ENCODE measurements around the gene RHEB. TPM values are rescaled to one million over a fixed set of nuclear protein-coding genes. Genes with fewer than 3 reads are reported as not detected.

Gene RHEB
- total and polyA plus RNA-seq, 2 of the 4 experiments (the other 2 are of a cell fraction): 19.7 to 67.2 TPM

DNA sequence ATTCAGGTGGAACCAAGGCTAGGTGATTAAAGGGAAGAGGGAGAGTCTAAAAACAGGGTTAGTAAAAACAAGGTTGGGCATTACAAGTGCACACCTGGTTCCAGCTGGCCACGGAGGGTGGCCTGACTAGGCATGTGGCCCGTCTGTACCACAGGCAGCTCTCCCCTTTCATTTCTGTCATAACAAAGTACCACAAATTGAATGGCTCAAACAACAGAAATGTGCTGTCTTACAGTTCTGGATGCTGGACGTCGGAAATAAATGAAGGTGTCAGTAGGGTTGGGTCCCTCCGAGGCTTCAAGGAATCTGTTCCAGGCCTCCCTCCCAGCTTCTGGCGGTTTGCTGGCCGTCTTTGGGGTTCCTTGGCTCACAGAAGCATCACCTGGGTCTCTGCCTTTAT is 96.5 kb downstream of the RHEB start:
- Histone ChIP-seq H4K5ac (ENCODE audit: low read depth, low read length) (no peak overlapping the region), H4K20me1 (ENCODE audit: insufficient read depth, low read length) (peaks cover 5% of the 10 kb centered on the region; the same call in 1 of the 2 replicates), H3K4ac (ENCODE audit: low read depth, low read length) (no peak overlapping the region), H2AK9ac (replicated peaks; ENCODE audit: low read depth, low read length, poor library complexity) (no peak overlapping the region), H2BK15ac (ENCODE audit: low read depth, low read length) (no peak overlapping the region), H3K14ac (replicated peaks; ENCODE audit: low read depth, low read length) (no peak overlapping the region), H3K9me3 (ENCODE audit: control insufficient read depth, insufficient read depth, low read length) (peaks cover 22% of the 10 kb centered on the region), H3K4me2 (ENCODE audit: low read depth, low read length) (no peak overlapping the region), H3K23ac (ENCODE audit: low read depth, low read length) (no peak overlapping the region), H2AFZ (replicated peaks; ENCODE audit: low read length, poor library complexity) (no peak overlapping the region), H2BK5ac (ENCODE audit: low read depth, low read length, poor library complexity, severe bottlenecking) (no peak overlapping the region), H3K4me3 (ENCODE audit: insufficient read depth, low read depth, low read length) (no peak overlapping the region), H3K79me1 (ENCODE audit: low read depth in 1 of 2, low read length in 2 of 2) (no peaks in the 10 kb centered on the region; a peak in 1 of 4 replicates), H2BK120ac (ENCODE audit: low read depth, low read length) (no peak overlapping the region), H4K8ac (ENCODE audit: low read depth in 2 of 2, low read length in 2 of 2) (no peak overlapping the region), H2BK20ac (ENCODE audit: low read depth, low read length) (no peak overlapping the region), H3K9ac (ENCODE audit: low read depth, low read length) (no peak overlapping the region), H3K4me1 (ENCODE audit: control insufficient read depth, insufficient read depth, low read length) (peaks cover 20% of the 10 kb centered on the region), H3K56ac (ENCODE audit: extremely low read depth, insufficient read depth, low read length) (no peak overlapping the region), H3K18ac (ENCODE audit: low read depth, low read length) (no peak overlapping the region), H3K36me3 (ENCODE audit: control insufficient read depth, insufficient read depth, low read length) (no peaks in the 10 kb centered on the region), H2AK5ac (ENCODE audit: low read depth, low read length) (no peak overlapping the region), H3K27me3 (ENCODE audit: control insufficient read depth, insufficient read depth, low read length) (peaks cover 2% of the 10 kb centered on the region; the same call in 1 of the 2 replicates), H3K9me1 (ENCODE audit: insufficient read depth, low read length) (peaks cover 6% of the 10 kb centered on the region), H4K91ac (ENCODE audit: insufficient read depth, low read depth, low read length) (no peak overlapping the region; the same call in 1 of the 2 replicates), H3K27ac (ENCODE audit: insufficient read depth, low read length) (no peak overlapping the region)
- CTCF ChIA-PET: no interaction called here
- WGBS, 2 experiments (ENCODE audit: extremely low coverage in 2 of 2, insufficient read length in 1 of 2): 60% methylated on average over 1 of the region's 7 CpGs; no CpG with 5 or more reads in 1 of the 2 experiments
- intact Hi-C loops (cut with micrococcal nuclease) (no loop called here), dilution Hi-C loops (cut with HindIII; ENCODE audit: low sequenced_read_pairs, unreplicated experiment) (no loop called here), in situ Hi-C loops (cut with MboI; ENCODE audit: low sequenced_read_pairs) (no loop called here)
- DNase-seq: no peak
- POLR2A ChIA-PET (ENCODE audit: unreplicated experiment): no interaction called here
- BruUV-seq (replicated peaks): no TSS peak
- TF ChIP-seq, protein P1, sequence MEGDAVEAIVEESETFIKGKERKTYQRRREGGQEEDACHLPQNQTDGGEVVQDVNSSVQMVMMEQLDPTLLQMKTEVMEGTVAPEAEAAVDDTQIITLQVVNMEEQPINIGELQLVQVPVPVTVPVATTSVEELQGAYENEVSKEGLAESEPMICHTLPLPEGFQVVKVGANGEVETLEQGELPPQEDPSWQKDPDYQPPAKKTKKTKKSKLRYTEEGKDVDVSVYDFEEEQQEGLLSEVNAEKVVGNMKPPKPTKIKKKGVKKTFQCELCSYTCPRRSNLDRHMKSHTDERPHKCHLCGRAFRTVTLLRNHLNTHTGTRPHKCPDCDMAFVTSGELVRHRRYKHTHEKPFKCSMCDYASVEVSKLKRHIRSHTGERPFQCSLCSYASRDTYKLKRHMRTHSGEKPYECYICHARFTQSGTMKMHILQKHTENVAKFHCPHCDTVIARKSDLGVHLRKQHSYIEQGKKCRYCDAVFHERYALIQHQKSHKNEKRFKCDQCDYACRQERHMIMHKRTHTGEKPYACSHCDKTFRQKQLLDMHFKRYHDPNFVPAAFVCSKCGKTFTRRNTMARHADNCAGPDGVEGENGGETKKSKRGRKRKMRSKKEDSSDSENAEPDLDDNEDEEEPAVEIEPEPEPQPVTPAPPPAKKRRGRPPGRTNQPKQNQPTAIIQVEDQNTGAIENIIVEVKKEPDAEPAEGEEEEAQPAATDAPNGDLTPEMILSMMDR (conservative IDR thresholded peaks at IDR 0.05; ENCODE audit: low read depth, low read length): no peak
- TF ChIP-seq FOS (IDR thresholded peaks at IDR 0.05; ENCODE audit: low read depth, low read length) (no peak), MAFK (IDR thresholded peaks at IDR 0.05; ENCODE audit: low read depth, low read length) (no peak), RAD21 (IDR thresholded peaks at IDR 0.05; ENCODE audit: low read length) (no peak), BHLHE40 (IDR thresholded peaks at IDR 0.05; ENCODE audit: low read depth, low read length) (no peak), MXI1 (IDR thresholded peaks at IDR 0.05; ENCODE audit: borderline replicate concordance, low read depth, low read length) (no peak), CHD1 (IDR thresholded peaks at IDR 0.05; ENCODE audit: low read depth, low read length) (no peak), NFE2L2 (IDR thresholded peaks at IDR 0.05; ENCODE audit: low read depth, low read length) (no peak), CEBPB (IDR thresholded peaks at IDR 0.05; ENCODE audit: low read depth, low read length) (no peak), POLR2A (IDR thresholded peaks at IDR 0.05; ENCODE audit: low read depth, low read length) (no peak), SMC3 (IDR thresholded peaks at IDR 0.05; ENCODE audit: low read depth, low read length) (no peak), RFX5 (IDR thresholded peaks at IDR 0.05; ENCODE audit: low read depth, low read length) (no peak), RCOR1 (IDR thresholded peaks at IDR 0.05; ENCODE audit: insufficient replicate concordance, low read length) (no peak), MAZ (IDR thresholded peaks at IDR 0.05; ENCODE audit: borderline replicate concordance, low read depth, low read length) (no peak)
- TF ChIP-seq, protein P2, sequence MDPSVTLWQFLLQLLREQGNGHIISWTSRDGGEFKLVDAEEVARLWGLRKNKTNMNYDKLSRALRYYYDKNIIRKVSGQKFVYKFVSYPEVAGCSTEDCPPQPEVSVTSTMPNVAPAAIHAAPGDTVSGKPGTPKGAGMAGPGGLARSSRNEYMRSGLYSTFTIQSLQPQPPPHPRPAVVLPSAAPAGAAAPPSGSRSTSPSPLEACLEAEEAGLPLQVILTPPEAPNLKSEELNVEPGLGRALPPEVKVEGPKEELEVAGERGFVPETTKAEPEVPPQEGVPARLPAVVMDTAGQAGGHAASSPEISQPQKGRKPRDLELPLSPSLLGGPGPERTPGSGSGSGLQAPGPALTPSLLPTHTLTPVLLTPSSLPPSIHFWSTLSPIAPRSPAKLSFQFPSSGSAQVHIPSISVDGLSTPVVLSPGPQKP (IDR thresholded peaks at IDR 0.05; ENCODE audit: borderline replicate concordance, low read depth, low read length): no peak
- TF ChIP-seq, protein P3, sequence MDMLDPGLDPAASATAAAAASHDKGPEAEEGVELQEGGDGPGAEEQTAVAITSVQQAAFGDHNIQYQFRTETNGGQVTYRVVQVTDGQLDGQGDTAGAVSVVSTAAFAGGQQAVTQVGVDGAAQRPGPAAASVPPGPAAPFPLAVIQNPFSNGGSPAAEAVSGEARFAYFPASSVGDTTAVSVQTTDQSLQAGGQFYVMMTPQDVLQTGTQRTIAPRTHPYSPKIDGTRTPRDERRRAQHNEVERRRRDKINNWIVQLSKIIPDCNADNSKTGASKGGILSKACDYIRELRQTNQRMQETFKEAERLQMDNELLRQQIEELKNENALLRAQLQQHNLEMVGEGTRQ (IDR thresholded peaks at IDR 0.05; ENCODE audit: low read depth, low read length): no peak
- no peak for ATAC-seq (ENCODE audit: low read depth)
